H1 (cell line): Measurements from ENCODE around the gene ING1. TPM values are rescaled to one million over a fixed set of nuclear protein-coding genes. Genes with fewer than 3 reads are reported as not detected.

Experiments
- CTCF ChIA-PET: fragments of 300-600 bp; sonication (Branson Sonifier 250); formaldehyde crosslinking; loops from one replicate; lab custom pipeline; 2021; ENCODE audit not compliant: partially characterized antibody; lab: Charles Lee
- POLR2A ChIA-PET: fragments of 300-600 bp; sonication (Branson Sonifier 250); formaldehyde crosslinking; loops from one replicate; lab custom pipeline; 2021; ENCODE audit warnings: inconsistent platforms; ENCODE audit not compliant: partially characterized antibody; lab: Charles Lee
- DNase-seq, 2 experiments: peaks; one replicate each; pipeline versions ENCODE4 v3.0.0 to v3.0.0-alpha.2; 2010 to 2022; ENCODE audit warnings: low spot score in 2 of 2, low read depth in 1 of 2, mixed read lengths in 1 of 2
- FAIRE-seq: peaks from 2 replicates; lab custom pipeline; 2011; peaks lifted over from hg19 to GRCh38; lab: Jason Lieb, UNC
- H2AFZ ChIP-seq: 2 replicates; pipeline ENCODE4 v1.8.1; 2012; ENCODE audit warnings: low read length, inconsistent platforms
- H2AK5ac ChIP-seq: 2 replicates; pipeline ENCODE4 v1.6.1; 2013; ENCODE audit warnings: low read depth, low read length
- H2BK120ac ChIP-seq: replicated peaks from 2 replicates; pipeline ENCODE3; 2013; ENCODE audit warnings: low read depth, low read length, inconsistent platforms
- H2BK12ac ChIP-seq: 2 replicates; pipeline ENCODE4 v1.6.1; 2013; ENCODE audit warnings: low read depth, low read length
- H2BK15ac ChIP-seq: 2 replicates; pipeline ENCODE4 v1.6.1; 2013; ENCODE audit warnings: low read length
- H2BK20ac ChIP-seq: 2 replicates; pipeline ENCODE4 v1.6.1; 2013; ENCODE audit warnings: low read length
- H2BK5ac ChIP-seq: 2 replicates; pipeline ENCODE4 v1.6.1; 2013; ENCODE audit warnings: low read depth, low read length
- H3K14ac ChIP-seq: 2 replicates; pipeline ENCODE4 v1.6.1; 2013; ENCODE audit warnings: inconsistent platforms; ENCODE audit not compliant: insufficient read length
- H3K18ac ChIP-seq: 2 replicates; pipeline ENCODE4 v1.6.1; 2013; ENCODE audit warnings: low read length; ENCODE audit errors: extremely low read depth
- H3K23ac ChIP-seq: 2 replicates; pipeline ENCODE4 v1.6.1; 2013; ENCODE audit warnings: inconsistent platforms; ENCODE audit not compliant: insufficient read length
- H3K23me2 ChIP-seq: 2 replicates; pipeline ENCODE4 v1.6.1; 2013; ENCODE audit warnings: low read depth, low read length
- H3K27ac ChIP-seq: 2 replicates; pipeline ENCODE4 v1.6.1; 2011; ENCODE audit warnings: low read depth, low read length, inconsistent platforms
- H3K27me3 ChIP-seq, 4 experiments: replicated peaks in 1 of 4; 1 replicate in 1 of 4; 2 replicates in 3 of 4; pipeline versions ENCODE4 v1.6.1 to v1.8.1; 2011 to 2013; ENCODE audit warnings: low read length in 3 of 4, mild to moderate bottlenecking in 3 of 4, inconsistent platforms in 2 of 4, mixed read lengths in 2 of 4, moderate library complexity in 1 of 4; ENCODE audit not compliant: control insufficient read depth in 3 of 4, insufficient read depth in 3 of 4; ENCODE audit errors: extremely low read depth in 1 of 4
- H3K36me3 ChIP-seq, 4 experiments: 2 replicates each; pipeline versions ENCODE4 v1.6.1 to v1.8.1; 2011 to 2013; ENCODE audit warnings: mild to moderate bottlenecking in 4 of 4, low read length in 3 of 4, moderate library complexity in 2 of 4, control low read depth in 1 of 4, inconsistent platforms in 1 of 4; ENCODE audit not compliant: insufficient read depth in 4 of 4, control insufficient read depth in 2 of 4
- H3K4ac ChIP-seq: replicated peaks from 2 replicates; pipeline ENCODE3; 2013; ENCODE audit warnings: low read length, low read depth, mixed read lengths, inconsistent platforms; ENCODE audit not compliant: insufficient read length
- H3K4me1 ChIP-seq, 4 experiments: replicated peaks in 1 of 4; 1 replicate in 1 of 4; 2 replicates in 3 of 4; pipeline versions ENCODE4 v1.6.1 to v1.8.1; 2011 to 2013; ENCODE audit warnings: low read length in 3 of 4, inconsistent platforms in 2 of 4, mixed read lengths in 1 of 4; ENCODE audit not compliant: insufficient read depth in 4 of 4, control insufficient read depth in 3 of 4
- H3K4me2 ChIP-seq, 2 experiments: 2 replicates each; pipeline versions ENCODE4 v1.6.1 to v1.8.1; 2011 to 2013; ENCODE audit warnings: low read depth in 2 of 2, low read length in 2 of 2, control low read depth in 1 of 2, inconsistent platforms in 1 of 2, mild to moderate bottlenecking in 1 of 2; ENCODE audit not compliant: insufficient read depth in 1 of 2
- H3K4me3 ChIP-seq, 4 experiments: fragments of 200-600, 300-600 bp in 1 of 4; sonication (generic), shearing (Covaris generic), sonication (Bioruptor Twin) in 1 of 4; 2 replicates each; pipeline versions ENCODE4 v1.5.1 to v1.8.1; 2011 to 2016; ENCODE audit warnings: low read length in 4 of 4, low read depth in 3 of 4, control low read depth in 2 of 4, inconsistent platforms in 2 of 4, mild to moderate bottlenecking in 2 of 4, mixed read lengths in 1 of 4, moderate library complexity in 1 of 4; ENCODE audit not compliant: insufficient read depth in 2 of 4; ENCODE audit errors: extremely low read depth in 1 of 4
- H3K56ac ChIP-seq: replicated peaks from 2 replicates; pipeline ENCODE3; 2013; ENCODE audit warnings: low read depth, mild to moderate bottlenecking, mixed read lengths, low read length, inconsistent platforms; ENCODE audit not compliant: insufficient read length
- H3K79me1 ChIP-seq: 2 replicates; pipeline ENCODE4 v1.6.1; 2013; ENCODE audit warnings: low read depth, low read length, control low read depth
- H3K79me2 ChIP-seq, 2 experiments: 2 replicates each; pipeline versions ENCODE4 v1.6.1 to v1.8.1; 2012 to 2013; ENCODE audit warnings: low read length in 2 of 2, mild to moderate bottlenecking in 2 of 2, inconsistent platforms in 1 of 2; ENCODE audit not compliant: insufficient read depth in 2 of 2, control insufficient read depth in 1 of 2
- H3K9ac ChIP-seq, 4 experiments: replicated peaks in 1 of 4; 1 replicate in 1 of 4; 2 replicates in 3 of 4; pipeline versions ENCODE4 v1.6.1 to v1.8.1; 2011 to 2013; ENCODE audit warnings: low read depth in 3 of 4, low read length in 3 of 4, control low read depth in 2 of 4, mild to moderate bottlenecking in 2 of 4, moderate library complexity in 2 of 4, inconsistent platforms in 1 of 4; ENCODE audit errors: extremely low read depth in 1 of 4
- H3K9me3 ChIP-seq, 2 experiments: 2 replicates each; pipeline versions ENCODE4 v1.6.1 to v1.8.1; 2012 to 2013; ENCODE audit warnings: mild to moderate bottlenecking in 2 of 2, moderate library complexity in 2 of 2, control low read depth in 1 of 2, inconsistent platforms in 1 of 2, low read depth in 1 of 2, low read length in 1 of 2, mixed read lengths in 1 of 2; ENCODE audit not compliant: insufficient read depth in 2 of 2
- H4K20me1 ChIP-seq, 2 experiments: replicated peaks in 1 of 2; 2 replicates each; pipeline versions ENCODE3 to v1.8.1; 2011 to 2013; ENCODE audit warnings: inconsistent platforms in 2 of 2, low read length in 2 of 2, mild to moderate bottlenecking in 1 of 2; ENCODE audit not compliant: insufficient read depth in 2 of 2, control insufficient read depth in 1 of 2
- H4K5ac ChIP-seq: 2 replicates; pipeline ENCODE4 v1.6.1; 2013; ENCODE audit warnings: low read length, low read depth, mixed read lengths, inconsistent platforms; ENCODE audit not compliant: insufficient read length
- H4K8ac ChIP-seq: 2 replicates; pipeline ENCODE4 v1.8.0; 2013; ENCODE audit warnings: mild to moderate bottlenecking, moderate library complexity, low read length, inconsistent platforms; ENCODE audit not compliant: insufficient read depth; ENCODE audit errors: extremely low read depth
- H4K91ac ChIP-seq: replicated peaks from 2 replicates; pipeline ENCODE3; 2013; ENCODE audit warnings: low read length, mixed read lengths, inconsistent platforms; ENCODE audit not compliant: insufficient read length
- BCL11A ChIP-seq, 2 experiments: IDR thresholded peaks; one replicate each; pipeline ENCODE4 v1.6.1; 2011; ENCODE audit warnings: low read depth in 2 of 2, low read length in 2 of 2, mild to moderate bottlenecking in 2 of 2
- GABPA ChIP-seq: IDR thresholded peaks from 2 replicates; pipeline ENCODE4 v1.6.1; 2011; ENCODE audit warnings: mild to moderate bottlenecking, low read length, moderate library complexity, borderline replicate concordance; ENCODE audit not compliant: insufficient read depth
- KDM5A ChIP-seq: fragments of 200-600 bp; IDR thresholded peaks from 2 replicates; pipeline ENCODE4 v1.7.1; 2012; ENCODE audit warnings: mild to moderate bottlenecking, low read length, inconsistent platforms, mixed read lengths
- RAD21 ChIP-seq, 2 experiments: IDR thresholded peaks in 1 of 2; conservative IDR thresholded peaks in 1 of 2; 2 replicates each; pipeline ENCODE4 v1.6.1; 2011; ENCODE audit warnings: low read depth in 2 of 2, low read length in 2 of 2, improper control_type of control experiment in 1 of 2, inconsistent platforms in 1 of 2, mild to moderate bottlenecking in 1 of 2, moderate library complexity in 1 of 2
- SIX5 ChIP-seq: IDR thresholded peaks from 2 replicates; pipeline ENCODE4 v1.6.1; 2011; ENCODE audit warnings: mild to moderate bottlenecking, low read depth, low read length
- WGBS, 2 experiments: shearing (Covaris generic) in 1 of 2; methylation state at CpG; one replicate each; pipeline versions ENCODE4 v1.1.6 to v1.1.7; 2013 to 2015; ENCODE audit warnings: low lambda C conversion rate in 2 of 2, mixed read lengths in 2 of 2, inconsistent platforms in 1 of 2, low coverage in 1 of 2, missing lambda C conversion rate in 1 of 2; ENCODE audit not compliant: insufficient replicate concordance in 2 of 2, insufficient coverage in 1 of 2, insufficient read length in 1 of 2; ENCODE audit errors: extremely low coverage in 1 of 2, missing lambda C conversion rate in 1 of 2; 5-methylcytosine and 5-hydroxymethylcytosine counted together
- polyA plus RNA-seq, 7 experiments: library from polyadenylated mRNA; depleted of rRNA in 3 of 7; stranded (reverse) in 5 of 7; unstranded in 2 of 7; fragments of >200 nt in 5 of 7; fragments of 200-250 nt in 2 of 7; gene quantifications; 1 replicate in 5 of 7; 2 replicates in 1 of 7; 4 replicates in 1 of 7; pipeline versions ENCODE4 v1.2.1 to v1.2.3, GENCODE V29; 2011 to 2013; ENCODE audit warnings: missing spikeins in 2 of 7, mixed read lengths in 2 of 7
- total RNA-seq: library from RNA; stranded (reverse); fragmentation: NEBNext Ultra II Directional; extraction: Animal tissue kit (Norgen Biotek cat#: 25700); gene quantifications from 2 replicates; pipeline ENCODE4 v1.2.1, GENCODE V29; 2021
- TF ChIP-seq, protein P1 (sequence below): IDR thresholded peaks from 2 replicates; pipeline ENCODE4 v1.6.1; 2011; ENCODE audit warnings: low read depth, mild to moderate bottlenecking, low read length; ENCODE audit not compliant: insufficient read depth
- TF ChIP-seq, protein P2 (sequence below): IDR thresholded peaks from 2 replicates; pipeline ENCODE4 v1.6.1; 2012; ENCODE audit warnings: inconsistent platforms

ING1 gene
- total and polyA plus RNA-seq, 2 of the 8 experiments (the other 6 are each of a cell fraction or from before 2014, with no cell fraction given), result 22.3 to 26.6 TPM

DNA sequence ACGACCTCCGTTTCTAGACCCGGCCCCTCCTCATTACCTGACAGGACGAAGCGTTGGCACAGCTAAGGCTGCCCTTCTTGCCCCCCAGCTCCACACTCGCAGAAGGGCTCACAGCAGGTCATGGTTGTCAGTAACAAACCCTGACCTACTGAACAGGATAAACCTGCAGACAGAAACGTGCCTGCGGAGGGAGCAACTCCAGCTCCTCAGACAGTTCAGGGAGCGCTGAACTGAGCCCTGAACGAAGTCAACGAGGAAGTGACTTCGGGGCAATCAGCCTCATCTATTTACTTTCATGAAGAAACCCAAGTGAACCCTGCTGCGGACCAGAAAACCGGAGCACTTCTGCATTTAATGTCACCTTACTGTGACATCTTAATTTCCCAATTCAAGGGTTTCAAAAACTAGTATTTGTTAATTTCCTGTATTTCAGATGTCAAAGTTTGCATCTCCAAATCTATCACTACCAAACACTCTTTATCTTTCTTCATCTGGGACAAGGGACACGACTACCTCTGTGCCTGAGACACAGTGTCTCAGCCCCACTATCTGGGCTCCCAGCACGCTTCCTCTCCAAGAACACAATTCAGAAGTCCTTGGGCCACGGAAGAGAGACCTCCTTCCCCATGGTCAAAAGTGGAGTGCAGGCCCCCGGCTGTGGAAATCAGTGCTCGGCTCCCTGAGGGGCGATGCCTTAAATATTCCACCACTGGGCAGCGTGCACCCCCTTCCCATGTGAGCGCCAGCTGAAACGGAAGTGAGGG, 47.8 kb upstream of the ING1 start:
- no peak overlapping the region for H4K5ac ChIP-seq
- peaks cover 0 to 53% (median 27%) of the 10 kb centered on the region in 4 experiments; a peak in 5 of 8 replicates for H3K36me3 ChIP-seq
- no peak overlapping the region for H2BK12ac ChIP-seq
- POLR2A ChIA-PET, result interaction anchor here (0.9 kb wide), 1 partner anchor 21 kb away, joined by 3 read pairs; no protein-coding TSS in a partner anchor
- H3K56ac ChIP-seq, result no peak overlapping the region
- H4K91ac ChIP-seq, result no peak overlapping the region
- H3K79me1 ChIP-seq, result no peaks in the 10 kb centered on the region
- no peaks in the 10 kb centered on the region; a peak in 1 of 7 replicates for H3K4me1 ChIP-seq
- no peak overlapping the region for H2AK5ac ChIP-seq
- DNase-seq (no peak), FAIRE-seq (no peak)
- H2BK20ac ChIP-seq, result no peak overlapping the region
- H2BK120ac ChIP-seq, result no peak overlapping the region
- no peak overlapping the region for H2BK15ac ChIP-seq
- no peak overlapping the region for H3K23ac ChIP-seq
- TF ChIP-seq, protein P1, sequence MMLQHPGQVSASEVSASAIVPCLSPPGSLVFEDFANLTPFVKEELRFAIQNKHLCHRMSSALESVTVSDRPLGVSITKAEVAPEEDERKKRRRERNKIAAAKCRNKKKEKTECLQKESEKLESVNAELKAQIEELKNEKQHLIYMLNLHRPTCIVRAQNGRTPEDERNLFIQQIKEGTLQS, result no peak
- no peak for TF ChIP-seq BCL11A (IDR thresholded peaks at IDR 0.05; ENCODE audit: low read depth in 2 of 2, low read length in 2 of 2)
- no peak for TF ChIP-seq SIX5
- TF ChIP-seq, protein P2, sequence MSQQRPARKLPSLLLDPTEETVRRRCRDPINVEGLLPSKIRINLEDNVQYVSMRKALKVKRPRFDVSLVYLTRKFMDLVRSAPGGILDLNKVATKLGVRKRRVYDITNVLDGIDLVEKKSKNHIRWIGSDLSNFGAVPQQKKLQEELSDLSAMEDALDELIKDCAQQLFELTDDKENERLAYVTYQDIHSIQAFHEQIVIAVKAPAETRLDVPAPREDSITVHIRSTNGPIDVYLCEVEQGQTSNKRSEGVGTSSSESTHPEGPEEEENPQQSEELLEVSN, result no peak
- TF ChIP-seq RAD21 (IDR thresholded peaks at IDR 0.05 in 1 of 2, conservative IDR thresholded peaks at IDR 0.05 in 1 of 2; ENCODE audit: low read depth in 2 of 2, low read length in 2 of 2), result no peak
- no peak for TF ChIP-seq GABPA
- TF ChIP-seq KDM5A, result no peak
- H3K79me2 ChIP-seq, result no peaks in the 10 kb centered on the region
- H3K9ac ChIP-seq, result no peak overlapping the region; a peak in 1 of 7 replicates
- no peak overlapping the region for H2AFZ ChIP-seq
- no peaks in the 10 kb centered on the region for H3K23me2 ChIP-seq
- H3K4me3 ChIP-seq, result no peak overlapping the region
- no peak overlapping the region for H3K4me2 ChIP-seq
- H4K20me1 ChIP-seq, result no peaks in the 10 kb centered on the region
- H2BK5ac ChIP-seq, result no peak overlapping the region
- H3K9me3 ChIP-seq, result peaks cover 21 to 22% of the 10 kb centered on the region in 2 experiments
- 91% methylated on average over 23 of the region's 23 CpGs; no CpG with 5 or more reads in 1 of the 2 experiments for WGBS, 2 experiments
- no peak overlapping the region for H4K8ac ChIP-seq
- no peak overlapping the region for H3K4ac ChIP-seq
- H3K14ac ChIP-seq, result no peak overlapping the region
- CTCF ChIA-PET, result interaction anchor here (0.6 to 2.9 kb wide), 6 partner anchors 10 to 37 kb away, joined by 3 to 8 read pairs (median 3); no protein-coding TSS in a partner anchor
- no peaks in the 10 kb centered on the region for H3K27me3 ChIP-seq
- H3K27ac ChIP-seq, result no peak overlapping the region
- H3K18ac ChIP-seq, result no peak overlapping the region
